Inflammatory macrophage treated with lipopolysaccharide for 1 hour (primary cell): Measurements from ENCODE around the gene CRB3.
"Not testable (repeated sequence)": the region's sequence is repeated elsewhere in the genome, so short reads cannot be mapped to it uniquely, and the experiment has no call there.

Source experiments
- DNase-seq, 2 donors: peaks; one replicate each; pipeline ENCODE4 v3.0.0-alpha.2; 2020 to 2022

The CRB3 gene

GRCh38 chr19:6464070-6464873, at the start of gene CRB3:
Gene CRB3 (plus strand): TSS chr19:6464271. CDS start chr19:6464702, 431 bp downstream.
- DNase-seq: no peak

GRCh38 chr19:6414793-6415590, 49.1 kb upstream of the CRB3 start:
- DNase-seq: no peak

GRCh38 chr19:6415591-6416190, 48.4 kb upstream of the CRB3 start:
- no peak for DNase-seq

DNA sequence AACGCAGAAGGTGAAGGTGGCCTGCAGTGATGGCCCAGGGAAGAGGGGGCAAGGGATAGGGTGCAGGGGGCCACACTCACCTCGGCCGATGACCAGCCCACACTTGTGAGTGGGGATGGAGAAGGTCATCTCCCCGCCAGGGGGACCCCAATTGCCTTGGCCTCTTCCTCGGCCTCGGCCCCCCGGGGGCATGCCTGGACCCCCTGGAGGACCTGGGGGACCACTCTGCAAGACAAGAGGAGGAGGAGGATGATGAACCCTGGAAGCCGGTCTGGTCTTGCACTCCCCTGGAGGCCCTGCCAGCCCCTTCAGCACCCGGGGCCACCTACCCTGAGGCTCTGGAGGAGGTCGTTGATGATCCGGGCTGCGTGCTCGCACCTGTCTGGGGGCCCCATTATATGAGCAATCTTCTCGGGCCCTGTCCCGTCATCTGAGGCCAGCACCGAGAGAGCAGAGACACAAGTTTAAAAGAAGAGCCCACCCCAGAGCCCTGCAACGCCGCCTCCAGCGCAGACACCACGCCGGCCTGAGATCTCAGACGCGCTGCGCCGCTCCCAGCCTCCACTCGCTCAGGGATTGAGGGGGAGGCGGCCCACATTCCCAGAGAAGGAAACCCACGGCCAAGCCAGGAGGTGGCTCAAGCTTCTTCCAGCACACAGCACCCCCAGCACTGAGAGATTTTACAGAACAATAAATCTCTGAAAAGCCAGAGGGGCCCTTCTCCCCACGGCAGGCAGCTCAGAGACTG, 47.2 kb upstream of the CRB3 start:
- no peak for DNase-seq

- no peak for DNase-seq
These were observed 46.1 kb upstream of the CRB3 start for GRCh38 chr19:6417713-6418561.

GRCh38 chr19:6418562-6418932, 45.5 kb upstream of the CRB3 start:
- no peak for DNase-seq

DNA sequence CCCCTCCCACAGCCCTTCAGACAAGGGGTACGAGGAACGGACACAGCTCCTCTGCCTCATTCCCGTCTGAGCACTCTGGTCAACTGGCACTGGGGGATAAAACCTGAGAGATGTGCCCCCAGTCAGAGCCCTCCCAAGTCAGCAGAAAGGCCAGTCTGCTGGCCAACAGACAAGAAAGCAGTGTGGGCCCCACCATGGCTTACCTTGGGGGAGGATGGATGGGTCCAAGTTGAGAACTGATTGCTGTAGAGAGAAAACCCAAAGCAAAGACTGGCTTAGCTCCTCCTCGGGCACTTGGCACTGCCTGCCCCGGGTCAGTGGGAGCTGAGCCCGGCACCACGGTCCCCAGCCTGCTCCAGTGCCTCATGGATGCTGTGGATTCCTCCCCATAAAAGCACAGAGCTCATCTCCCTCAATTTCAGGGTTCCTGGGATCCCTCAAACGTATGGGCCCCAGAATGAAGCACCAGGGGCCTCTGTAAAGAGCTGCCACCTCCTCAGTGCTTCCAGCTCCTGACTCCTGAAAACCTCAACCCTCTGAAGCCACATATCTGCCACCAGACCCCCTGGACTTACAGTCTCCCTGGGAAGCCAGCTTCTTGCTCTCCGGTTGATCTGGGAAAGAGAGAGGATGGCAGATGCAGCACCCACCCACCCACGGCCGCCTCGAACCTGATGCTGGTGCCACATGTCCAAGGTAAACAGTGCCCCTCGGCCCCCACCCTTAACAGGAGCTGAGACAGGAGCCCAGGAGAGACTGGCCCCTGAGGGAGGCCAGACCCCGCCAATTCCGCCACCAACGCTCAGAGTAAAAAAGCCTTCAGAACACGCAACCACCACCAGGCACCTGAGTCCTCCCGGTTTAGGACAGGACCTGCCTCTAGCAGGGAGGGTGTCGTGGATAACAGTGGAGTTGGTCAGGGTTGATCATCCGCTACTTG, 42.7 kb upstream of the CRB3 start:
- no peak for DNase-seq

DNA sequence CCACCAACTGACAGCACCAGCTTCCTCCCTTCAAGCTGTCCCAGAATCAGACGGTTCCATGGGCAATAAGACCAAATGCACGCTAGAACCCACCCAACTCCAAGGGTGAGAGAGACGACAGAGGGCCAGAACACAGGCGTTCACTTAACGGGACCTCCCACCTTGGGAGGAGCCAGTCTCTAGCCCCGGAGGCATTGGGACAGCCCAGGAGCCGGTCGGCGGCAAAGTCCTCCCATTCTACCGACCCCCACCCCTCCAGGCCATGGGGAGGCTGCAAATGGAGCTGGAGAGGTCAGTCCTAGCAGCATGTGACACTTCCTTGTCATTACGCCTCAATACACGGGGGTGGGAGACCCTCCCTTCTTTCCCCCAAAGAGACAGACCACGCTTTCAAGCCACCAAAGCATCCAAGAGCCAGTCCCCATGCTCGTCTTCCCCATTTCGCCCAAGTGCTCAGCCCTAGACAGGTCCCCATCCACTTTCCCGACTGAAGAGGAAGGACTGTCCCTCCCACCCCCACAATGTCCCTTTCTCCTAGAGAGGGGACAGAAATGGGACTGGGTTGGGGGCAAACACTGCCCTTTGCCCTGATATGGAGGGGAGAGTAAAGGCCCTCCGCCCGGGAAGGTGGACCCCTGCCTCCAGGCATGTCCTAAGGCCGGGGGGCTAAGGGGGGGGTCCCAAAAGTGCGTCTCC, 40.4 kb upstream of the CRB3 start:
- peak; percentile 32 to 41 for DNase-seq

GRCh38 chr19:6424195-6424938, 39.7 kb upstream of the CRB3 start, which contains the start of gene KHSRP:
Gene KHSRP (minus strand): TSS chr19:6424811. CDS start chr19:6424701, 110 bp downstream.
- DNase-seq: no peak

DNA sequence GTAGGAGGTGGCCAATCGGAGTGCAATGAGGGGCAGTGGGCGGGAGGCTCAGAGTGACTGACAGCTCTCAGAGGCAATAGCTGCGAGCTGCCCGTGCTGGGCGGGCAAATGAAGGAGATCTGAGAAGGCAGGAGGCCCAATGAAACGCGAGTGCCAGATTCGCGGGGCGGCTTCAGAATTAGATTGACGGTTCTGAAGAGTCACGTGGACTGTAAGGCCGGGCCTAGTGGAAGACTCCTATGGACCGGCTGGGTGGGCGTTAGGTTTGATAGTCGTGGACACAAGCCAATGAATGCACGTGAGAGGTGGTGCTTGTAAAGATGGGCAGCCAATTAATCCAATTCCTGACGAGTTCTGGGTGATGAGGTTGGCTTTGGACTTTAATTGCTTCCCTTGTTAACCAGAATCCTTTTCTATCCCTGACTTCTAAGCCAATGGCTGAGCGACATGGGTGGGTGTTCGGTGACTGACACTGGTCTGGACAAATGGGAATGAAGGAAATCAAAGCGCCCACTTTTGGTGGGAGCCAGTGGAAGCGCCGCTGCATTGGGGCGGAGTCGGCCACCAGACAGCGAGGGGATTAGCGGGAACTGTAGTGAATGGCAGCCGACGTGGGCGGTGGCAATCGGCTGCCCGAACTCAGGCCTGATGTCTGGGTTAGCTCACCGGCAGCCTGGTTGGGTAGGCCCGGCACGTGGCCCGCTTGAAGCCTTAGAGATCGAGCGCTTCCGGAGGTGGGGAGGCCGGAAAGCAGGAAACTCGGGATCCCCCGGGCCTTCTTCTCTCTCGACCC, 38.9 kb upstream of the CRB3 start:
- DNase-seq: peak; percentile 100

GRCh38 chr19:6425732-6426620, 38.1 kb upstream of the CRB3 start:
- no peak for DNase-seq

DNA sequence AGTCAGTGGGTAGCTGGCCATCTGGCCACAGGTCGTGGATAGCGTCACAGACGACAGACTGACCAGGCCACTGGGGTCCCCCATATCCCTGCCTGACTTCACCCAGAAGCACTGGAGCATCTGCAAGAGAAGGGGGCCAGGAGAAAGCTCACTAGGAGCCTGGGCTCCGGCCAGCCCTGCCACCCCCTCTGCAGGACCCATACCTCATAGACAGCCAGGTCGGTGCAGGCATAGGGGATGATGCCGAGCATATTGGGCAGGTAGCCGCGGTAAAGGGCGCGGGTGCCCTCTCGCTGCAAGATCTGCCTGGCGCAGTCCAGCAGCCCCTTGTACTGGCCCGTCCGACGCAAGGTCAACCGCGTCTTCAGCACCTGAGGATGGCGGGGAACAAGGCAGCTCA, 36.9 kb upstream of the CRB3 start:
- no peak for DNase-seq

DNA sequence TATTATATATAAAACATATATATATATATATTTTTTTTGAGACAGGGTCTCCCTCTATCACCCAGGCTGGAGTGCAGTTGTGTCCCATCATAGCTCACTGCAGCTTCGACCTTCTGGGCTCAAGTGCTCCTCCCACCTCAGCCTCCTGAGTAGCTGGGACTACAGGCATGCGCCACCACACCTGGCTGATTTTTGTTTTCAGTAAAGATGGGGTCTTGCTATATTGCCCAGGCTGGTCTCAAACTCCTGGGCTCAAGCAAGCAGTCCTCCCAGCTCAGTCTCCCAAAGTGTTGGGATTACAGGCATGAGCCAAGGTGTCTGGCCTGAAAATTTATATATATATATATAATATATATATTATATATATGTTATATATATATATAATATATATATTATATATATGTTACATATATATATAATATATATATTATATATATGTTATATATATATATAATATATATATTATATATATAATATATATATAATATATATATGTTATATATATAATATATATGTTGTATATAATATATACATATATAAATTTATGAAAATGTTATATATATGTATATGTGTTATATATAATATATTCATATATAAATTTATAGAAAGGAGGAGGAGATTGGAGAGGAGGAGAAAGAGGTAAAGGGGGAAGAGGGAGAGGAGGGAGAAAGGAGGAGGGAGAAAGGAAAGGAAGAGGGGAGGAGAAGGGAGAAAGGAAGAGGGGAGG, 35.2 kb upstream of the CRB3 start:
- not testable (repeated sequence) for DNase-seq

DNA sequence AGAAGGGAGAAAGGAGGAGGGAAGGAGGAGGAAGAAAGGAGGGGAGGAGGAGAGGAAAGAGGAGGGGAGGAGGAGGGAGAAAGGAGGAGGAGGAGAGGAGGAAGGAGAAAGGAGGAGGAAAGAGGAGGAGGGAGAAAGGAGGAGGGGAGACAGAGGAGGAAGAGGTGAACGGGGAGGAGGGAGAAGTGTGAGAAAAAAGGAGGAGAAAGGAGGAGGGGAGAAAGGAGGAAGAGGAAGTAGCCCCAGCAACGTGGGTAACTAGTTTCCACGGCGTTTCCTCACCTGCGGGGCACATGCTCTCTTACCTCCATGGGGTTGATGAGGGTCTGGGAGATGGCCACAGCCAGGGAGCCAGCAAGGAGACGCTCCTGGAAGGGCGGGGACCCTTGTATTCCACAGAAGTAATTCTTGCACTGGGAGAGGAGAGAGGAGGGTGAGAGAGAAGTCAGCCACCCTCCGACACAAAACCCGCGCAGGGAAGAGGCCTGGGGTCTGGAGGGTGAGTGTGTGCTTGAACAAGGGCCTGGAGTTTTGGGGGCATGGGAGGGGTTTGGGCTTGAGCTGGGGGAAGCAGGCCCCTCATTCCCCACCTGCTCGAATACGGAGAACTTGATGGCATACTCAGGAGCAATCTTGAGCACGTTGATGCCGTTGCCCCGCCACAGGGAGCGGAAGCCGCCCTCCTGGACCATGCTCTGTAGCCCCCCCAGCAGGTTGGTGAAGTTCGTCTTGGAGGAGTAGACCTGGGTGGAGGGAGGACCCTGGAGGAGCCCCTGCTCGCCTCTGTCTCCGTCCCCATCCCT, 34.5 kb upstream of the CRB3 start:
- no peak for DNase-seq

- no peak for DNase-seq
These were observed 32.2 kb upstream of the CRB3 start for GRCh38 chr19:6431891-6432290.

GRCh38 chr19:6433165-6433564, 30.9 kb upstream of the CRB3 start:
- no peak for DNase-seq
